MCF 10A (cell line): ENCODE data around the gene ROCK2. TPM values are rescaled to one million over a fixed set of nuclear protein-coding genes. Genes with fewer than 3 reads are reported as not detected.

Experiments used
- BruUV-seq: library from RNA; stranded (reverse); fragments of 400-500 nt; replicated peaks from 2 replicates; lab custom pipeline; 2021; lab: Mats Ljungman, UMichigan
- CTCF ChIA-PET: fragments of 300-600 bp; sonication (Branson Sonifier 250); formaldehyde crosslinking; extraction: SDS; loops from one replicate; lab custom pipeline; 2021; ENCODE audit warnings: antibody characterized with exemption, inconsistent platforms; lab: Yijun Ruan, JAX
- POLR2A ChIA-PET: fragments of 300-600, 350-650 bp; sonication (Branson Sonifier 250); formaldehyde crosslinking; extraction: SDS; loops from one replicate; lab custom pipeline; 2020; ENCODE audit warnings: antibody characterized with exemption, inconsistent platforms; lab: Yijun Ruan, JAX
- DNase-seq: peaks from one replicate; pipeline ENCODE4 v3.0.0-alpha.2; 2018; ENCODE audit not compliant: unreplicated experiment
- H3K27ac Mint-ChIP-seq: one replicate; pipeline ENCODE4 v1.8.0; 2022; ENCODE audit warnings: mild to moderate bottlenecking, low read depth, mixed read lengths; ENCODE audit not compliant: unreplicated experiment
- H3K27me3 Mint-ChIP-seq: one replicate; pipeline ENCODE4 v1.8.0; 2022; ENCODE audit warnings: mixed read lengths; ENCODE audit not compliant: insufficient read depth, unreplicated experiment
- H3K36me3 Mint-ChIP-seq: one replicate; pipeline ENCODE4 v1.8.0; 2022; ENCODE audit warnings: mild to moderate bottlenecking, moderate library complexity, mixed read lengths; ENCODE audit not compliant: insufficient read depth, unreplicated experiment
- H3K4me1 Mint-ChIP-seq: one replicate; pipeline ENCODE4 v1.8.0; 2022; ENCODE audit warnings: mixed read lengths; ENCODE audit not compliant: insufficient read depth, unreplicated experiment
- H3K4me3 Mint-ChIP-seq: one replicate; pipeline ENCODE4 v1.8.0; 2022; ENCODE audit warnings: mild to moderate bottlenecking, moderate library complexity, mixed read lengths; ENCODE audit not compliant: unreplicated experiment
- H3K9me3 Mint-ChIP-seq: one replicate; pipeline ENCODE4 v1.8.0; 2022; ENCODE audit warnings: mixed read lengths; ENCODE audit not compliant: unreplicated experiment
- intact Hi-C: fragments of 100-400 bp; cut with micrococcal nuclease; formaldehyde crosslinking; loops from 2 replicates; pipeline ENCODE4 v1.14.1; 2022
- total RNA-seq: library from RNA; stranded (reverse); gene quantifications from 2 replicates; pipeline ENCODE4 v1.2.3, GENCODE V29; 2022
- TF ChIP-seq, protein P1 (sequence below): fragments of 200-600 bp; IDR thresholded peaks from one replicate; pipeline ENCODE4 v1.8.0; 2022; ENCODE audit warnings: antibody characterized with exemption, mild to moderate bottlenecking; ENCODE audit not compliant: unreplicated experiment

The ROCK2 gene
- total RNA-seq, 1 experiment from 2014 or later, result 40.7 TPM

DNA sequence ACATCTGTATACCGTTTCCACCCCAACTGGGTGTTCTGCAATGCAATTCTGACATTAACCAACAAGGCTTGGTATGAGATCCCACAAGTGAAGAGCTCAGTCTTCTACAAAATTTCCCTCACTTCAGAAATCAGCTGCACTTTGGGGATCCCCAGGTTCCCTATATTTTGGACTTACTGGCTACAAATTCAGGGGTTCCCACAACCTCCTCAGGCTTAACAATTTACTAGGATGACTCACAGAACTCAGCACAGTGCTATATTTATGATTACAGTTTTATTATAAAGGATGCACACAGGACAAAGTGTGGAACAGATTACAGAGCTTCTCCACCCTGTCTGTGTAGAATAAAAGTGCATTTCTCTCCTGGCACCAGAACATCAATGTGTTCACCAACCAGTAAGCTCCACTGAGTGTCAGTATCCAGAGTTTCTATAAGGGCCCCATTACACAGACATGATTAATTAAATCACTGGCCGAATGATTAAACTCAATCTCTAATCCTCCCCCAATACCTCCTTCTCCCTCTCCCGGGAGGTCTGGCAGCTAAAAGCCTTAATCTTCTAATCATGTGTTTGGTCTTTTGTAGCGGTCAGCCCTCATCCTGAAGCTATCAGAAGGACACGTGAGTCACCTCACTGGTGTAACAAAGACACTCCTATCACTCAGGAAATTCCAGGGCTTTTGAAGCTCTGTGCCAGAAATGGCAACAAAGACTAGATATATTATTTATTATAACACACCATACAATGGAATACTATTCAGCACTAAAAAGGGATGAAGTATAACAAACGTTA is 104.6 kb downstream of the ROCK2 start:
- Mint-ChIP-seq H3K27me3 (no peaks in the 10 kb centered on the region), H3K4me1 (peaks cover 6% of the 10 kb centered on the region), H3K36me3 (peaks cover 9% of the 10 kb centered on the region), H3K4me3 (no peak overlapping the region), H3K27ac (no peak overlapping the region), H3K9me3 (no peaks in the 10 kb centered on the region)
- no TSS peak for BruUV-seq
- ChIA-PET POLR2A (interaction anchor here (1.0 kb wide), 1 partner anchor 17 kb away, joined by 5 read pairs; no protein-coding TSS in a partner anchor), CTCF (interaction anchor here (0.5 to 1.4 kb wide), 5 partner anchors 15 to 225 kb away, joined by 3 to 4 read pairs (median 4); no protein-coding TSS in a partner anchor)
- peak; percentile 20 for DNase-seq
- intact Hi-C loops, result no loop called here
- TF ChIP-seq, protein P1, sequence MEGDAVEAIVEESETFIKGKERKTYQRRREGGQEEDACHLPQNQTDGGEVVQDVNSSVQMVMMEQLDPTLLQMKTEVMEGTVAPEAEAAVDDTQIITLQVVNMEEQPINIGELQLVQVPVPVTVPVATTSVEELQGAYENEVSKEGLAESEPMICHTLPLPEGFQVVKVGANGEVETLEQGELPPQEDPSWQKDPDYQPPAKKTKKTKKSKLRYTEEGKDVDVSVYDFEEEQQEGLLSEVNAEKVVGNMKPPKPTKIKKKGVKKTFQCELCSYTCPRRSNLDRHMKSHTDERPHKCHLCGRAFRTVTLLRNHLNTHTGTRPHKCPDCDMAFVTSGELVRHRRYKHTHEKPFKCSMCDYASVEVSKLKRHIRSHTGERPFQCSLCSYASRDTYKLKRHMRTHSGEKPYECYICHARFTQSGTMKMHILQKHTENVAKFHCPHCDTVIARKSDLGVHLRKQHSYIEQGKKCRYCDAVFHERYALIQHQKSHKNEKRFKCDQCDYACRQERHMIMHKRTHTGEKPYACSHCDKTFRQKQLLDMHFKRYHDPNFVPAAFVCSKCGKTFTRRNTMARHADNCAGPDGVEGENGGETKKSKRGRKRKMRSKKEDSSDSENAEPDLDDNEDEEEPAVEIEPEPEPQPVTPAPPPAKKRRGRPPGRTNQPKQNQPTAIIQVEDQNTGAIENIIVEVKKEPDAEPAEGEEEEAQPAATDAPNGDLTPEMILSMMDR, result no peak

DNA sequence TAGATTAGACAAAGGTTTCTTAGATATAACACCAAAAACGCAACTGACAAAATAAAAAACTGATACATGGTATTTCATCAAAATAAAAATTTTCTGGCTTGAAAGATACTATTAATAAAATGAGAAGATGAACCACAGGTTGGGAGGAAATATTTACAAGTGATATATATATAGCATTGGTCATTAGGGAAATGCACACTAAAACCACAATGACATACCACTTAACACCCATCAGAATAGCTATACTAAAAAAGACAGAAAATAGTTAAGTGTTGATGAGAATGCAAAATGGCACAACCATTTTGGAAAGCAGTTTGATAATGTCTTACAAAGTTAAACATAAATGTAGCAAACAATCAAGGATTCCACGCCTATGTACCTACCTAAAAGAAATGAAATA is 105.3 kb downstream of the ROCK2 start:
- Mint-ChIP-seq H3K4me1 (peaks cover 6% of the 10 kb centered on the region), H3K36me3 (peaks cover 9% of the 10 kb centered on the region), H3K4me3 (no peak overlapping the region), H3K27ac (no peak overlapping the region), H3K9me3 (no peaks in the 10 kb centered on the region), H3K27me3 (no peaks in the 10 kb centered on the region)
- ChIA-PET POLR2A (interaction anchor here (0.6 to 1.0 kb wide), 3 partner anchors 18 to 258 kb away, joined by 3 to 5 read pairs (median 4); no protein-coding TSS in a partner anchor), CTCF (interaction anchor here (0.6 to 1.4 kb wide), 3 partner anchors 14 to 226 kb away, joined by 4 read pairs; no protein-coding TSS in a partner anchor)
- TF ChIP-seq, protein P1, result no peak
- DNase-seq, result no peak
- intact Hi-C loops, result no loop called here
- no TSS peak for BruUV-seq

DNA sequence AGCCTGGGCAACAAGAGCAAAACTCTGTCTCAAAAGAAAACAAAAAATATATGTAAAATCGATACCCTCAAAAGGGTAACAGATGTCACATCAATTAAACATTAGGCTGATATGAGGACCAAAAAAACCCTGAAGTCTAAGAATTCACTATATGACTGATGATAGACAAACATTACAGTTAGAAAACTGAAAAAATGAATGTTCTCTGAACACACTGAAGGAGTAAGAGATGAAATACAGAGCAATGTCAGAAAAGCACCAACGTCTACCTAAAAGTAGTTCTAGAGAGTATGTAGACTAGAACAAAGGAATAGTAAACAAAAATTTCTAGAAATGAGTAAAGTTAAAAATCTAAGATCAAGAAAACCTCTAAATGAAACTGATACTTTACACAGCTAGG is 107.3 kb downstream of the ROCK2 start:
- ChIA-PET POLR2A (no interaction called here), CTCF (interaction anchor here (0.6 to 1.1 kb wide), 5 partner anchors 49 to 175 kb away, joined by 3 to 6 read pairs (median 3); no protein-coding TSS in a partner anchor)
- TF ChIP-seq, protein P1, result no peak
- Mint-ChIP-seq H3K4me3 (no peak overlapping the region), H3K9me3 (no peaks in the 10 kb centered on the region), H3K27me3 (no peaks in the 10 kb centered on the region), H3K36me3 (peaks cover 9% of the 10 kb centered on the region), H3K27ac (no peak overlapping the region), H3K4me1 (peaks cover 6% of the 10 kb centered on the region)
- BruUV-seq, result no TSS peak
- intact Hi-C loops, result no loop called here
- no peak for DNase-seq

DNA sequence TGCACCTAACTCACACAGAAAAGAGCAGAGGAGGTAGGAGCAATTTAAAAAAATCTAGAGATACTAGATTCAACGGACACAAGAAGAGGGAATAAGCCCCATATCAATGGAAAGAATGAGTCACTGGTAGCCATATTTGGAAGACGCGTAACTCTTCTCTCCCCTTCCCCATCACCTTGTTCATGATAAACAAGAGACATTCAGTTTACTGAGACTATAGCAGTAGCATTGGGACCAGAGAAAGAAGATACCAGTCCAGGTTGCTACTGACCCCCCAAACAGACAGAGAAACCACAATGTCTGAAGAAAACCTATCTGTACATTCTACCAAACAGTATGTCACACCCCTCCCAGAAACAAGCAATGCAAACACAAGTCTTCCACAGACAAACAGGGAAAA is 108.1 kb downstream of the ROCK2 start:
- Mint-ChIP-seq H3K4me1 (peaks cover 5% of the 10 kb centered on the region), H3K27me3 (no peaks in the 10 kb centered on the region), H3K27ac (no peak overlapping the region), H3K36me3 (peaks cover 5% of the 10 kb centered on the region), H3K4me3 (no peak overlapping the region), H3K9me3 (no peaks in the 10 kb centered on the region)
- POLR2A ChIA-PET, result interaction anchor here (0.5 to 2.1 kb wide), 3 partner anchors 62 to 210 kb away, joined by 3 to 8 read pairs (median 4); partner anchors contain the start of gene ROCK2
- no TSS peak for BruUV-seq
- CTCF ChIA-PET, result interaction anchor here (0.6 to 4.2 kb wide), 6 partner anchors 69 to 241 kb away, joined by 3 to 39 read pairs (median 3); no protein-coding TSS in a partner anchor
- TF ChIP-seq, protein P1, result no peak
- DNase-seq, result no peak
- intact Hi-C loops, result no loop called here
